NCI-H2107 (cell line): Measurements from ENCODE around the gene PVRIG.
A peak's percentile ranks its signal among the peaks of the same experiment; 100 is the strongest.
"Not testable (repeated sequence)": the region's sequence is repeated elsewhere in the genome, so short reads cannot be mapped to it uniquely, and the experiment has no call there.

ENCODE experiments used
- DNase-seq: peaks from one replicate; lab custom pipeline; 2025; lab: John Stamatoyannopoulos, UW

The PVRIG gene

GRCh38 chr7:100219801-100220585 lies at the start of gene PVRIG:
TSS of gene PVRIG (plus strand) at chr7:100219949. CDS start at chr7:100219971, 22 bp downstream.
- DNase-seq: not testable (repeated sequence)

DNA sequence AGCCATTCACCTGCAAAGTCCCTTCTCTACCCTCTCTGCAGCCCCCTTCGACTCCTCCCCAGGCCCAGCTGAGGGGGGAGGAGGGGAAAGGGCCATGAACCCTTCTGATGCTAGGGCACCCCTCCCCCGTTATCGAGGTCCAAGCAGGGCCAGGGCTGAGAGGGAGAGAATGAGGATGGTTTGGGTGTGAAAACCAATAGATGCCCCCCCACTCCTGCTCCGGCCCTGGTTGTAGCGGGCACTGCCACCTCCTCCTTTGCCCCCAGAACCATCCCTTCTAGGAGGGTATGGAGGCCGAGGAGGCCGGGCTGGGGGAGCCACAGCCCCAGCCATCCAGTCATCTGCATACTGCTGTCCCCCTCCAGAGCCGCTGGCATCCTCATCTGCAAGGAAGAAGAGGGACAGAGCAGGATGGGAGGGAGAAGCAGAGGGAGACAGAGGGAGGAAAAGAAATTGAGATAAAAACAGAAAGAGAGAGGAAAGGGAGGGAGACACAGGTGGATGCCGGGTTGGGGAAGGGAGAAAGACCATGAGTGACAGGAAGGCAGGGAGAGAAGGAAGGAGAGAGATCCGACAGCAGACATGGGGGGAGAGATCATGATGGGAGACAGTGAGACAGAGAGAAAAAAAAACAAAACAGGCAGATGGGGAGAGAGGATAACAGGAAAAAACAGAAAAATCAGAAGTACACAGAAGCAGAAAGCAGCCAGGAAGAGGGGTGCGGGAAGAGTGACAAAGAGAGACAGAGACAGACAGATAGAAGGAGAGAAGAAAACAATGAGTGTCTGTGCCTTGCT lies 49.5 kb upstream of the PVRIG start:
- DNase-seq: no peak

- DNase-seq: no peak
Measured at GRCh38 chr7:100171087-100171681, 48.6 kb upstream of the PVRIG start.

GRCh38 chr7:100171840-100172239 lies 47.9 kb upstream of the PVRIG start:
- DNase-seq: no peak

DNA sequence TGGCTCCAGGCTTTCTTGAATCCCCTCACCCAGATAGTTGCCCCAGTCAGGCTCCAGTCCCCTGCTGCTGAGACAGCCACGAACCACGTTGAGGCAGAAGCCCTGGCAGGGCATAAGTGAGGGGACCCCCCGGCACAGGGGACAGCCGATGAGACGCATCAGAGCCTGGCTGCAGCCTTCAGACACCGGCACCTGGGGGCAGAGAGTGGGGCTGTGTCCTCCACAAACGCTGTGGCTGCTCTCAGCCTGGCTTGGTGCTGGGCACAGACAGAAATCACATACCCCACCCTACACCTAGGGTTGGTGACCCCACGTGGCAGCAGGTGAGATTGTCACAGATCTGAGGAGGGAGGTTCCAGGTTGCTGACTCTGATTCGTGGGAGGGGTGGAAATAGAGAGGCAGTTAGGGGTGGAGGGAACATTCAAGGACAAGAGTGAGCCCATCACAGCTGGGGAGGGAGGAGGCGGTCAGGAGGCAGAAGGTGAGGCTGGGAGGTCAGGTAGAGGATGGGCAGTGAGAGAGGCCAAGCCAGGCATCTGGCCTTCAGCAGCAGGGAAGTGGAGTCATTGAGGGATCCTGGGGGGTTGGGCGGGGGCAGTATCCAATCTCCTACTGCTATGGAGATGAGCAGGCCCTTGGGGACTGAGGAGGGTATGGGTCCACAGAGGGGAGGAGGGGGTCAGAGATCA lies 45.8 kb upstream of the PVRIG start:
- DNase-seq: no peak

- DNase-seq: no peak
Measured at GRCh38 chr7:100174582-100174981, 45.2 kb upstream of the PVRIG start.

DNA sequence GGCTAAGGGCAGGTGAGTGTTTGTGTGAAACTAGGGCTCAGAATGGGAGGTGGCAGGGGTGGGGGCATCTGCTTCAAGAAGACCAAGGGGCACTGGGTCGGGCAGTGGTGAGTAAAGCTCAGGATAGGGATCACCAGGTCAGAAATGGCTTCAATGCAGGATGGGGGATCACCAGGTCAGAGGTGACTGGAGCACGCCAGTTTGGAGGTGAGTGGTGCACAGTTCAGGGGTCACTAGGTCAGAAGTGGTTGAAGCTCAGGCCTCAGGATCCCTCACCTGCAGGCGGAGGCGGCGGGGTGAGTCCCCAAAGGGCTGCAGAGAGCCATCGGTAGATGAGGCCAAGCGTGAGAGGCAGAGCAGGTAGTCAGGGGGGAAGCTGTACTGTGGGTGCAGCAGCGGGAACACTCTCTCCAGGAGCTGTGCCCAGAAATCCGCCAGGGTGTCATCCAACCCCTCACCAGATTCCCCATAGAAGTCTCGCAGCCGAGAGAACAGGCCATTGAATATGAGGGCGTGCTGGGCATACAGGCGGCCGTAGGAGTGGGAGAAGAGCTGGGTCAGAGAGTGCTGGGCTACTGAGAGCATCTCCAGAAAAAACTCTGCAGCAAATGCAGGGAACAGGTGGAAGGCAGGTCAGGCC lies 44.3 kb upstream of the PVRIG start:
- no peak for DNase-seq

- no peak for DNase-seq
Measured at GRCh38 chr7:100176096-100177044, 43.4 kb upstream of the PVRIG start.

DNA sequence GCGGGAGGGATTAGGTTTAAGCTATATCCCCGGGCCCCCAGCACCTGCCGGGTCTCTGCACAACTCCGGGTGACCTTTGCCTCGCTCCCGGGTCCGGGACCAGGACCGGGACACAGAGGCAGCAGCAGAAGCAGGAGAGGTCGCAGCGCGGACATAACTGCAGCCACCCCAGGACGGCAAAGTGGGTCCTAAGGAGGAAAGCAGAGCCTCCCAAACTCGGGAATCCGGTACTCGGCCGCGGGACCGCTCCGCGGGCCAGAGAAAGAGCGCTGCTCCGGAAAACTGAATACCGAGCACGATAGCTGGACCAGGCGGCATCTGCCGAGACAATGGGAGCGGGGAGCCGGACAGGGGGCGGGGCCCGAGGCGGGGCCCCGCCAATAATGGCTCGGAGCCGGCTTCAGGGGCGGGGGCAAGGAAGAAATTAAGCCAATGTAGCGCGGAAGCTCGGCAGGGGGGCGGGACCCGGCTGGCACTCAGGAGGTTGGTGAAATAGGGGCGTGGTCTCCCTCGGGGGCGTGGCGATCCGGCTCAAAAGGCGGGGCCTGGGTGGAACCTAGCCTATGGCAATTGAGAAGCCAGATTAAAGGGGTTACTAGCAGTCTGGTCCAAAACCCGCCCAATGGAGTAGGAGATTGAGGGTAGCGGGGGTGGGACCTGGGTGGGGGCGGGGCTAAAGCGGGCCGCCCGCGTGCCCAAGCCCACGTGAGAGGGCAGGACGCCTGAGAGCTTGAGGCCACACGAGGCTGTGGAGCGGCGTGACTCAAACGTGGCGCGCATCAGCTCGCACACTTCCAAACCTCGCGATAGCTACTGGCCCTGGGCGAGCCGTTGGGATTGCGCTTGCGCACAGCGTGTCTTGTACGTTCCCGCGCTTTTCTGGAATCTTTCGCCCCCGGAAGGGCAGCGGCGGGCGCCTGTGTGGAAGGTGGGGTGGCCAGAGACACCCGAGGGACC lies 42.4 kb upstream of the PVRIG start, which contains the start of the genes GPC2 and STAG3:
Gene GPC2 (minus strand): TSS at position 337 of the 957 bp plus-strand sequence. CDS start 182 bp downstream, at position 155.
Gene STAG3 (plus strand): TSS at position 874 of the 957 bp plus-strand sequence. CDS start 2,639 bp downstream, outside the sequence.
- peak; percentile 96 for DNase-seq

DNA sequence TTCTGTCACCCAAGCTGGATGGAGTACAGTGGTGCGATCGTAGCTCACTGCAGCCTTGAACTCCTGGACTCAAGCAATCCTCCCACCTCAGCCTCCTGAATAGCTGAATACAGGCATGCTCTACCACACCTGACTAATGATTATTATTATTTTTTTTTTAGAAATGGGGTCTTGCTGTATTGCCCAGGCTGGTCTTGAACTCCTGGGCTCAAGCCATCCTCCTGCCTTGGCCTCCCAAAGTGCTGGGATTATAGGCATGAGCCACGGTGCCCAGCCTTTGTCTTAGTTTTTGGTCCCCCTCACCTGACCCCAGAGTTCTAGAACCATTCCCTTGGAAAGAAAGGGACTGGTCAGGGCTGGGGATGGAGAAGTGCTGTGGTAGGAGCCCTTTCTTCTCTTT lies 39.7 kb upstream of the PVRIG start:
- DNase-seq: not testable (repeated sequence)

- not testable (repeated sequence) for DNase-seq
Measured at GRCh38 chr7:100182616-100183015, 37.1 kb upstream of the PVRIG start.

DNA sequence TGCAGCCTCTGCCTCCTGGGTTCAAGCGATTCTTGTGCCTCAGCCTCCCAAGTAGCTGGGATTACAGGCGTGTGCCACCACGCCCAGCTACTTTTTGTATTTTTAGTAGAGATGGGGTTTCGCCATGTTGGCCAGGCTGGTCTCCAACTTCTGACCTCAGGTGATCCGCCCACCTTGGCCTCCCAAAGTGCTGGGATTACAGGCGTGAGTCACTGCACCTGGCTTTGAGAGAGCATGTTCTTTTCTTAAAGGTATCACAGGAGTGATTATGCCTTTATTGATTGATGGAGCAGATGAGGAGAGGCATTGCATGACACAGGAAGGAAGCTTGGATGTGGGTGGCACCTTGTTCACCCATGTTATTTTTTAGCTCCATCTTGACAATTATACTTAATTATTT lies 36.7 kb upstream of the PVRIG start:
- not testable (repeated sequence) for DNase-seq

DNA sequence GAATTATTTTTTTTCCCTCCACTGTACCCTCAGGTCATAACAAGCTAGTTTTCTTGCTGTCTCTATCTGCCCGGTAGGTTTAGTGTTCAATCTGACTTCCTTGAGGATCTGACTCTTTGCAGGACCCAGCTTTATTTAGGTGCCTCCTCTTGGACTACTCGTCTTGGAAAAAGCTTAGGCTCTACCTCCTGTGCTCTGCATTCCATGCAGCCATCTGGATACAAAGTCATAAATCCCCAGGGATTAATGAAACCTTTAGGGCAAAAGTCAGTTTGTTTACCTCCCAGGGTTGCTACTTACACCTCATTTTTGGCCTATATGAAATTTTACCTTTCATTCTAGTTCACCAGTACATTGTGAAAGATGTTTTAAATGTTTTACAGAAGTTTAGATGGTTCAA lies 34.0 kb upstream of the PVRIG start:
- no peak for DNase-seq

DNA sequence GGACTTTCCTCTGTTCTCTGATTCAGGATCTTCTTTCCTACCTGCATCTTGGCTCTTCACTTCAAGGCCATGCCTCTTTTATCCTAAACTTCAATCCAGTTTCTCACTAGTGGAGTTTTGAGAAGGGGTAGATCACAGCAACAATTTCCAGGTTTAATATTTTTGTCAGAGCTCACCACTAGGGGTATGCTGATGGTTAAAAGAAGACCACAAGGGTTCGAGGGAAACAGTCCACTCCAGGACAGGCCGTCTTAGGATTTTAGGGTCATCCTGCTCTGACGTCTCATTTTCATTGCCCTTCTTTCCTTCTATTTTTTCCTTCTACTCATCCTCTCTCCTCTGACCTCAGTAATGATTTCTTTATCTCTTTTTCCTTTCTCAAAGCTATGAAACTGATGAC lies 30.7 kb upstream of the PVRIG start:
- DNase-seq: no peak

- no peak for DNase-seq
Measured at GRCh38 chr7:100190048-100190711, 29.6 kb upstream of the PVRIG start.

- no peak for DNase-seq
Measured at GRCh38 chr7:100191775-100192174, 28.0 kb upstream of the PVRIG start.

DNA sequence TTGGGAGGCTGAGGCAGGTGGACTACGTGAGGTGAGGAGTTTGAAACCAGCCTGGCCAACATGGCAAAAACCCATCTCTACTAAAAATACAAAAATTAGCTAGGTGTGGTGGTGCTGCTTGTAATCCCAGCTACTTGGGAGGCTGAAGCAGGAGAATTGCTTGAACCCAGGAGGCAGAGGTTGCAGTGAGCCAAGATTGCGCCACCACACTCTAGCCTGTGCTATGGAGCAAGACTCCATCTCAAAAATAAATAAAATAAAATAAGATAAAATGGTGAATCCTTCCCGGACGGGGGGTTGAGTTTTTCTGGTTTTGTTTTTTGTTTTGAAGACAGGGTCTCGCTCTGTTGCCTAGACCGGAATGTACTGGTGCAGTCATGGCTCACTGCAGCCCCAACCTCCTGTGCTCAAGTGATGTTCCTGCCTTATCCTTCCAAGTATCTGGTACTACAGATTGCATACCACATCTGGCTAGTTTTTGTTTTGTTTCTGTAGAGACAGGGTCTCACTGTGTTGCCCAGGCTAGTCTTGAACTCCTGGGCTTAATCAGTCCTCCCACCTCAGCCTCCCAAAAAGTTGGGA lies 27.4 kb upstream of the PVRIG start:
- DNase-seq: not testable (repeated sequence)

DNA sequence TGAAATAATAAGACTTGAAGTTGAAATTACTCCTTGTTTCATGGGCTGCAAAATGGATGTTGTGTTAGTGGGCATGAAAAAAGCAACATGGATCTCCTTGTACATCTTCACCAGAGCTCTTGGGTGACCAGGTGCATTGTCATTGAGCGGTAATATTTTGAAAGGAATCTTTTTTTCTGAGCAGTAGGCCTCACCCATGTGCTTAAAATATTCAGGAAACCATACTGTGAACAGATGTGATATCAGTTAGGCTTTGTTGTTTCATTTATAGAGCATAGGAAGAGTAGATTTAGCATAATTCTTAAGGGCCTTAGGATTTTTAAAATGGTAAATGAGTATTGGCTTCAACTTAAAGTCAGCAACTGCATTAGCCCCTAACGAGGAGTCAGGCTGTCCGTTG lies 26.8 kb upstream of the PVRIG start:
- no peak for DNase-seq
